Endodermal cell (in vitro differentiated cells): ENCODE data around the gene B4GALNT4. TPM values are rescaled to one million over a fixed set of nuclear protein-coding genes. Genes with fewer than 3 reads are reported as not detected.
"Not testable (repeated sequence)": the region's sequence is repeated elsewhere in the genome, so short reads cannot be mapped to it uniquely, and the experiment has no call there.

Source experiments
- DNase-seq: peaks from one replicate; pipeline ENCODE4 v3.0.0-alpha.2; 2017
- H3K27ac ChIP-seq: 2 replicates; pipeline ENCODE4 v1.5.1; 2013; ENCODE audit warnings: mild to moderate bottlenecking, low read depth, low read length, moderate library complexity
- H3K27me3 ChIP-seq: 2 replicates; pipeline ENCODE4 v1.6.1; 2013; ENCODE audit warnings: mild to moderate bottlenecking, low read length, moderate library complexity; ENCODE audit not compliant: insufficient read depth, control insufficient read depth, poor library complexity, severe bottlenecking
- H3K36me3 ChIP-seq: 2 replicates; pipeline ENCODE4 v1.7.0; 2013; ENCODE audit warnings: mild to moderate bottlenecking, low read length, moderate library complexity; ENCODE audit not compliant: control insufficient read depth, insufficient read depth
- H3K4me1 ChIP-seq: one replicate; pipeline ENCODE4 v1.7.0; 2013; ENCODE audit warnings: low read length; ENCODE audit not compliant: control insufficient read depth, insufficient read depth
- H3K4me3 ChIP-seq: 2 replicates; pipeline ENCODE4 v1.5.1; 2013; ENCODE audit warnings: mild to moderate bottlenecking, low read length, moderate library complexity
- H3K9ac ChIP-seq: 2 replicates; pipeline ENCODE4 v1.6.1; 2013; ENCODE audit warnings: mild to moderate bottlenecking, low read length, moderate library complexity; ENCODE audit not compliant: poor library complexity, severe bottlenecking; ENCODE audit errors: extremely low read depth
- H3K9me3 ChIP-seq: 2 replicates; pipeline ENCODE4 v1.6.1; 2013; ENCODE audit warnings: mild to moderate bottlenecking, low read length, moderate library complexity; ENCODE audit not compliant: control insufficient read depth
- H3K27ac Mint-ChIP-seq: 2 replicates; pipeline ENCODE4 v1.8.0; 2020; ENCODE audit warnings: mixed read lengths
- H3K27me3 Mint-ChIP-seq: 2 replicates; pipeline ENCODE4 v1.8.0; 2021; ENCODE audit warnings: mild to moderate bottlenecking, mixed read lengths; ENCODE audit not compliant: insufficient read depth
- H3K36me3 Mint-ChIP-seq: 2 replicates; pipeline ENCODE4 v1.8.0; 2020; ENCODE audit warnings: low read depth, mixed read lengths
- H3K4me1 Mint-ChIP-seq: 2 replicates; pipeline ENCODE4 v1.8.0; 2020; ENCODE audit warnings: mixed read lengths
- H3K4me3 Mint-ChIP-seq: 2 replicates; pipeline ENCODE4 v1.8.0; 2020; ENCODE audit warnings: mild to moderate bottlenecking, moderate library complexity, mixed read lengths
- H3K9me3 Mint-ChIP-seq: 2 replicates; pipeline ENCODE4 v1.8.0; 2020; ENCODE audit warnings: mild to moderate bottlenecking, mixed read lengths
- WGBS, 2 experiments: methylation state at CpG; one replicate each; pipeline versions ENCODE4 v1.1.5 to v1.1.7; 2013; ENCODE audit warnings: missing lambda C conversion rate in 2 of 2, mixed read lengths in 1 of 2; ENCODE audit not compliant: insufficient coverage in 1 of 2, insufficient read length in 1 of 2; 5-methylcytosine and 5-hydroxymethylcytosine counted together
- total RNA-seq, 2 donors: library from RNA; stranded (reverse); fragmentation: NEBNext Ultra II Directional in 1 of 2; extraction: Animal tissue kit (Norgen Biotek cat#: 25700) in 1 of 2; gene quantifications; 2 replicates in 1 of 2; 3 replicates in 1 of 2; pipeline ENCODE4 v1.2.1, GENCODE V29; 2021
- TF ChIP-seq, protein P1 (sequence below): fragments of 200-600 bp; sonication (generic); conservative IDR thresholded peaks from 2 replicates; pipeline ENCODE4 v1.5.0; 2021; ENCODE audit warnings: antibody characterized with exemption, mild to moderate bottlenecking

B4GALNT4 gene
- total RNA-seq, 2 donors from 2014 or later = 109 to 118 TPM

- H3K9me3 ChIP-seq = peaks cover 19% of the 10 kb centered on the region
- peak overlapping the region; percentile 62 for H3K4me3 ChIP-seq
- H3K9ac ChIP-seq = no peak overlapping the region
- Mint-ChIP-seq H3K4me1 (peaks cover 31% of the 10 kb centered on the region), H3K9me3 (peaks cover 41% of the 10 kb centered on the region), H3K36me3 (peaks cover 12% of the 10 kb centered on the region), H3K27ac (peak overlapping the region; percentile 95), H3K4me3 (no peak overlapping the region), H3K27me3 (peaks cover 3% of the 10 kb centered on the region)
- H3K27me3 ChIP-seq = no peaks in the 10 kb centered on the region
- WGBS, 2 experiments = 95 to 97% methylated on average over 18 to 23 of the region's 23 CpGs
- peaks cover 4% of the 10 kb centered on the region for H3K4me1 ChIP-seq
- no peak for DNase-seq
- TF ChIP-seq, protein P1, sequence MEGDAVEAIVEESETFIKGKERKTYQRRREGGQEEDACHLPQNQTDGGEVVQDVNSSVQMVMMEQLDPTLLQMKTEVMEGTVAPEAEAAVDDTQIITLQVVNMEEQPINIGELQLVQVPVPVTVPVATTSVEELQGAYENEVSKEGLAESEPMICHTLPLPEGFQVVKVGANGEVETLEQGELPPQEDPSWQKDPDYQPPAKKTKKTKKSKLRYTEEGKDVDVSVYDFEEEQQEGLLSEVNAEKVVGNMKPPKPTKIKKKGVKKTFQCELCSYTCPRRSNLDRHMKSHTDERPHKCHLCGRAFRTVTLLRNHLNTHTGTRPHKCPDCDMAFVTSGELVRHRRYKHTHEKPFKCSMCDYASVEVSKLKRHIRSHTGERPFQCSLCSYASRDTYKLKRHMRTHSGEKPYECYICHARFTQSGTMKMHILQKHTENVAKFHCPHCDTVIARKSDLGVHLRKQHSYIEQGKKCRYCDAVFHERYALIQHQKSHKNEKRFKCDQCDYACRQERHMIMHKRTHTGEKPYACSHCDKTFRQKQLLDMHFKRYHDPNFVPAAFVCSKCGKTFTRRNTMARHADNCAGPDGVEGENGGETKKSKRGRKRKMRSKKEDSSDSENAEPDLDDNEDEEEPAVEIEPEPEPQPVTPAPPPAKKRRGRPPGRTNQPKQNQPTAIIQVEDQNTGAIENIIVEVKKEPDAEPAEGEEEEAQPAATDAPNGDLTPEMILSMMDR = no peak
- H3K36me3 ChIP-seq = no peaks in the 10 kb centered on the region
- H3K27ac ChIP-seq = no peak overlapping the region
These were observed 36.4 kb upstream of the B4GALNT4 start for GRCh38 chr11:332651-333480.

GRCh38 chr11:333616-334263 lies 35.6 kb upstream of the B4GALNT4 start:
- not testable (repeated sequence) for H3K4me1 ChIP-seq, H3K27me3 ChIP-seq, H3K27me3 Mint-ChIP-seq, H3K36me3 ChIP-seq
- Histone ChIP-seq H3K27ac (peak overlapping the region; percentile 79), H3K9ac (peak overlapping the region; percentile 45), H3K4me3 (peak overlapping the region; percentile 62), H3K9me3 (peaks cover 19% of the 10 kb centered on the region)
- WGBS, 2 experiments = 45 to 59% methylated on average over 14 to 16 of the region's 17 CpGs
- Mint-ChIP-seq H3K9me3 (peaks cover 41% of the 10 kb centered on the region), H3K4me1 (peaks cover 31% of the 10 kb centered on the region), H3K36me3 (peaks cover 12% of the 10 kb centered on the region), H3K4me3 (peak overlapping the region; percentile 41), H3K27ac (peak overlapping the region; percentile 95)
- DNase-seq = peak; percentile 89

DNA sequence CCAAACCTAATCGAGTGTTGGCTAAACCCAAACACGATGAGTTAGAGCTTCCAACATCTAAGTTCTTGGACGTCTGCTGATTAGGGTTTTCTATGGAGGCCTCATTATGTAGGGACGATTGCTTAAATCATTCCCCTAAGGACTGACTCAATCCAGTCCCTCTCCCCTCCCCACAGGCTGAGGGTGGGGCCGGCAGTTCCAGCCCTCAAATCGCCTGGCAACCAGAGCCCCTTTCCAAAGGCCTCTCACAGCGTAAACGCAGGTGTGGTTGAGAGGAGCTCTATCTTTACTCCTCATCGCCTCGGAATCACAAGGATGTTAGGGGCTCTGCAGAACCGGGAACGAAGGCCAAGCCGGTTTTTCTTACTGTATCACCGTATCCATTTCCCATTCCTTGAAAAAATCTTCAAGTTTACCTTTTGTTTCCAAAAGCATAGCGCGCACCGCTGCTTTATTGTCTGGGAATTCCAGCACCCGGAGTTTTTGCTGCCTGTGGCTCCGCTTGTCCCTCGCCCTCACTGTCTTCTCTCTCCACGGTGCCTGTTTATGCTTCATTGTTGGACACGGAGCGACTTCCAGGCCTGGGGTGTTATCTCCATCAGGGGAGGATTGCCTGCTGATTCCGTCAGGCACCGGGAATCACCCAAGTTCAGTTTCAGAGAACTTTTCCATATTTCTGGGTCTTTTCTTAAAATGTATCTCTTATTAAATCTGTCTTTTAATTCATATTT lies 34.9 kb upstream of the B4GALNT4 start:
- H3K9me3 Mint-ChIP-seq = peaks cover 37% of the 10 kb centered on the region
- 11 to 12% methylated on average over 17 to 25 of the region's 25 CpGs for WGBS, 2 experiments
- TF ChIP-seq, protein P1 = no peak
- peaks cover 31% of the 10 kb centered on the region for H3K4me1 Mint-ChIP-seq
- peaks cover 9% of the 10 kb centered on the region for H3K36me3 Mint-ChIP-seq
- peaks cover 19% of the 10 kb centered on the region for H3K9me3 ChIP-seq
- DNase-seq = peak; percentile 94
- peak overlapping the region; percentile 41 for H3K4me3 Mint-ChIP-seq
- peak overlapping the region; percentile 45 for H3K9ac ChIP-seq
- peak overlapping the region; percentile 52 for H3K4me3 ChIP-seq
- H3K27me3 Mint-ChIP-seq = peaks cover 3% of the 10 kb centered on the region
- H3K36me3 ChIP-seq = no peaks in the 10 kb centered on the region
- peaks cover 4% of the 10 kb centered on the region for H3K4me1 ChIP-seq
- H3K27ac ChIP-seq = peak overlapping the region; percentile 79
- H3K27ac Mint-ChIP-seq = peak overlapping the region; percentile 95
- no peaks in the 10 kb centered on the region for H3K27me3 ChIP-seq
